Measurements from ENCODE around the gene RAB25. TPM values are rescaled to one million over a fixed set of nuclear protein-coding genes. Genes with fewer than 3 reads are reported as not detected.
A peak's percentile ranks its signal among the peaks of the same experiment; 100 is the strongest.

Gene RAB25
- 93.4 to 159 TPM (median 106 TPM) in 3 replicates for polyA plus RNA-seq
- 155 TPM for polyA plus RNA-seq (2011; ENCODE audit: low read depth)
- 168 and 189 TPM in 2 replicates for polyA plus RNA-seq (2011; cell fraction: cytosol; rRNA removed)
- polyA plus RNA-seq (2011; cell fraction: nucleus; rRNA removed): 94.5 and 106 TPM in 2 replicates
- polyA plus RNA-seq (2012; ENCODE audit: low replicate concordance): 85.5 and 278 TPM in 2 replicates
- 118 to 203 TPM (median 128 TPM) in 3 replicates for polyA minus RNA-seq
- 96.3 TPM for polyA minus RNA-seq (2011; cell fraction: cytosol; rRNA and poly(A)+ RNA removed)
- 26.8 and 30.1 TPM in 2 replicates for polyA minus RNA-seq (2011; cell fraction: nucleus; rRNA and poly(A)+ RNA removed)

DNA sequence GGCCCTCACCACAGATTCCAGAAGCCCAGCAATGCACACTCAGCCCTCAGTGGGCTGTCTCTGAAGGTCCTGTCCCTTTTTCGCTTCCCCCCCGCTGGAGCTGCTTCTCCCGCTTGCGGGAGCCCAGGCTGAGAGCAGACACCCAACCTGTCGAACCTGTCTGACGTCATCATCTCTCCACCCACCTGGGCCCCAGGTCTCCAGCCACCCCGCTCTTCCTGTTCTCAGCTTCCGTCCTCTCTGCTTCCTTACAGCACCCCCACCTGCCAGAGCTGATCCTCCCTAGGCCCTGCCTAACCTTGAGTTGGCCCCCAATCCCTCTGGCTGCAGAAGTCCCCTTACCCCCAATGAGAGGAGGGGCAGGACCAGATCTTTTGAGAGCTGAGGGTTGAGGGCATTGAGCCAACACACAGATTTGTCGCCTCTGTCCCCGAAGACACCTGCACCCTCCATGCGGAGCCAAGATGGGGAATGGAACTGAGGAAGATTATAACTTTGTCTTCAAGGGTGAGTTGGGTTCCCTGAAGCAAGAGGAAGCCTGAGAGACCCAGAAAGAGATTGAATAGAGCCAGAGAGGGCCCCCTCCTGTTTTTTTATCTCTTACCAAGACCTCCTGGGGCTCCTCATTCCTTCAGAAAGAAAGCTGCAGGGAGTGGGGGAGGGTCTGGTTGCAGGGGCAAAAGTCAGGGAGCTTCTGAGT lies at the start of gene RAB25:
Gene RAB25 (plus strand): TSS at position 224 of the 700 bp plus-strand sequence. CDS start 241 bp downstream, at position 465.
- peak within 1 kb of the TSS; percentile 81 for H2AFZ ChIP-seq (ENCODE audit: control insufficient read depth, low read length)
- H3K27ac ChIP-seq (ENCODE audit: control insufficient read depth, insufficient read depth, low read length): peak within 1 kb of the TSS; percentile 67

DNA sequence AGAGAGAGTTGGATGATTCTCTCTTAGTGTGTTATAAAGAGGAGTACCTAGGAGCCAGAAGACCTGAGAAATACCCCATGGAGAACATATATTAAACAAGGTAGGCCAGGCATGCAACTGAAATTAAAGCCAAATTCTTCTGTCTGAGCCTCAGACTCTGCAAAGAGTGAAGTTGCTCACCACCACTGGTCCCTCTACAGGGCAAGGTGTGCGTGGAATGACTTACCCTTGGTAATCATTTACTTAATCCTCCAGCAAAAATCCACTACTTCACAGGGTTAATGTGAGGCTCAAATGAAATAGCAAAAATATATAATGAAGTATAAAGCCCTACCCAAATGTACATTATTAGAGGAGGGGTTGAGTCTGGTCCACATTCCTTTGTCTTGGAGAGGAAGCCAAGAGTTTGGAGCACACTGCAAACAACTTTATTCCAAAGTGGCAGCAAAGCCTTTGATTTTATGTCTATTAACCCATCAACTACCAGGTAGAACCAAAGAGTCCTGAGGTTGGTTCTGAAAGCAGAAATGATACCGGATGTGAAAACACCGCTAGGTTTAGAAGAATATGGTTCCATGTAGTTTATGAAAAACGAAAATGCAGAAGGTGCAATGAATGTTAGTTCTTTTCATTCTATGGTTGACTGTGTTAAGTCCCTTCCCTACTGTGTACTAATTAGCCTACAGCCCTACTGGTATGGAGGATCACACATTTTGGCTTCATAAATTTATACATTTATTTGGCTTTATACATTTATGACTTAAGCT lies 48.7 kb upstream of the RAB25 start:
- H3K4me2 ChIP-seq (ENCODE audit: control insufficient read depth, extremely low read depth, insufficient read depth, low read depth, low read length): no peak overlapping the region
- peaks cover 4% of the 10 kb centered on the region for H3K79me2 ChIP-seq (ENCODE audit: control insufficient read depth, insufficient read depth, low read length)
- H3K9me3 ChIP-seq (ENCODE audit: control insufficient read depth, low read depth, low read length): no peaks in the 10 kb centered on the region
- DNase-seq (ENCODE audit: low read depth, low spot score): no peak
- dilution Hi-C loops (cut with MboI; ENCODE audit: extremely low pct_ligation_motif_present, low sequenced_read_pairs): no loop called here
- no peak overlapping the region for H3K4me3 ChIP-seq (ENCODE audit: control insufficient read depth in 2 of 3, extremely low read depth in 1 of 3, insufficient read depth in 2 of 3, low read depth in 1 of 3, low read length in 3 of 3)
- H3K9me1 ChIP-seq (ENCODE audit: control insufficient read depth, extremely low read depth, insufficient read depth, low read length): no peaks in the 10 kb centered on the region
- FAIRE-seq: no peak
- H3K27ac ChIP-seq (ENCODE audit: control insufficient read depth, insufficient read depth, low read length): no peak overlapping the region
- H3K4me1 ChIP-seq (ENCODE audit: control insufficient read depth, extremely low read depth, insufficient read depth, low read length): no peaks in the 10 kb centered on the region
- H3K36me3 ChIP-seq (ENCODE audit: control insufficient read depth in 2 of 2, extremely low read depth in 1 of 2, insufficient read depth in 2 of 2, low read length in 2 of 2): peaks cover 25 to 29% of the 10 kb centered on the region in 2 experiments
- H3K27me3 ChIP-seq (ENCODE audit: control insufficient read depth, extremely low read depth, insufficient read depth, low read length): no peaks in the 10 kb centered on the region
- TF ChIP-seq EZH2 (IDR thresholded peaks at IDR 0.05; ENCODE audit: low read length): no peak
- no peak for TF ChIP-seq CTCF (optimal IDR thresholded peaks at IDR 0.05 in 1 of 3, IDR thresholded peaks at IDR 0.05 in 1 of 3, conservative IDR thresholded peaks at IDR 0.05 in 1 of 3; ENCODE audit: extremely low read depth in 1 of 3, insufficient read depth in 2 of 3, low read length in 3 of 3)
- H2AFZ ChIP-seq (ENCODE audit: control insufficient read depth, low read length): no peak overlapping the region
- H3K9ac ChIP-seq (ENCODE audit: control insufficient read depth, extremely low read depth, insufficient read depth, low read length): no peak overlapping the region
- H4K20me1 ChIP-seq (ENCODE audit: control insufficient read depth, extremely low read depth, insufficient read depth, low read length): no peaks in the 10 kb centered on the region

More for the DNA sequence above, at the start of gene RAB25:
- Histone ChIP-seq H3K79me2 (ENCODE audit: control insufficient read depth, insufficient read depth, low read length) (peaks cover 25% of the 10 kb centered on the region), H4K20me1 (ENCODE audit: control insufficient read depth, extremely low read depth, insufficient read depth, low read length) (no peaks in the 10 kb centered on the region), H3K36me3 (ENCODE audit: control insufficient read depth in 2 of 2, extremely low read depth in 1 of 2, insufficient read depth in 2 of 2, low read length in 2 of 2) (peaks cover 0 to 11% of the 10 kb centered on the region in 2 experiments), H3K9me3 (ENCODE audit: control insufficient read depth, low read depth, low read length) (no peaks in the 10 kb centered on the region), H3K4me1 (ENCODE audit: control insufficient read depth, extremely low read depth, insufficient read depth, low read length) (peaks cover 13% of the 10 kb centered on the region), H3K9ac (ENCODE audit: control insufficient read depth, extremely low read depth, insufficient read depth, low read length) (peak within 1 kb of the TSS; percentile 78), H3K27me3 (ENCODE audit: control insufficient read depth, extremely low read depth, insufficient read depth, low read length) (no peaks in the 10 kb centered on the region), H3K4me3 (ENCODE audit: control insufficient read depth in 2 of 3, extremely low read depth in 1 of 3, insufficient read depth in 2 of 3, low read depth in 1 of 3, low read length in 3 of 3) (peak within 1 kb of the TSS; percentile 57 to 89 (median 83)), H3K9me1 (ENCODE audit: control insufficient read depth, extremely low read depth, insufficient read depth, low read length) (peaks cover 2% of the 10 kb centered on the region), H3K4me2 (ENCODE audit: control insufficient read depth, extremely low read depth, insufficient read depth, low read depth, low read length) (peak within 1 kb of the TSS; percentile 96)
- peak; percentile 69 for DNase-seq (ENCODE audit: low read depth, low spot score)
- FAIRE-seq: peak; percentile 67
- TF ChIP-seq CTCF (optimal IDR thresholded peaks at IDR 0.05 in 1 of 3, IDR thresholded peaks at IDR 0.05 in 1 of 3, conservative IDR thresholded peaks at IDR 0.05 in 1 of 3; ENCODE audit: extremely low read depth in 1 of 3, insufficient read depth in 2 of 3, low read length in 3 of 3): peak in 1 of 3 experiments; percentile 31
- no peak for TF ChIP-seq EZH2 (IDR thresholded peaks at IDR 0.05; ENCODE audit: low read length)
- dilution Hi-C loops (cut with MboI; ENCODE audit: extremely low pct_ligation_motif_present, low sequenced_read_pairs): no loop called here

All from keratinocyte (primary cell).